ENCODE results near the gene POLR3C.

GRCh38 chr1:145887631-145888030, 63.6 kb downstream of the POLR3C start:
- no peak for TF ChIP-seq POLR2A (IDR thresholded peaks at IDR 0.05; ENCODE audit: low read length)
- no peak for TF ChIP-seq GATA1 (IDR thresholded peaks at IDR 0.05; ENCODE audit: low read depth, low read length)

Measured in erythroblast (primary cell).